Measurements from ENCODE around the gene GLT8D1. TPM values are rescaled to one million over a fixed set of nuclear protein-coding genes. Genes with fewer than 3 reads are reported as not detected.

GLT8D1 gene
- polyA plus RNA-seq, 4 donors, result 13.0 to 47.6 (median 26.3) TPM

- Histone ChIP-seq H3K36me3 (ENCODE audit: control insufficient read depth in 3 of 3, insufficient read depth in 2 of 3, low read depth in 1 of 3, low read length in 3 of 3) (peaks cover 0 to 39% (median 2%) of the 10 kb centered on the region in 3 donors), H3K27me3 (ENCODE audit: control insufficient read depth in 3 of 3, insufficient read depth in 3 of 3, low read length in 3 of 3) (no peaks in the 10 kb centered on the region), H3K4me1 (ENCODE audit: control insufficient read depth in 3 of 3, insufficient read depth in 2 of 3, low read depth in 1 of 3, low read length in 2 of 3) (no peaks in the 10 kb centered on the region), H3K27ac (ENCODE audit: low read depth in 1 of 3, low read length in 2 of 3) (no peak overlapping the region), H3K9me3 (ENCODE audit: control insufficient read depth in 2 of 2, insufficient read depth in 1 of 2, low read depth in 1 of 2, low read length in 1 of 2) (peaks cover 0 to 20% of the 10 kb centered on the region in 2 donors), H3K4me3 (ENCODE audit: low read depth in 1 of 3, low read length in 3 of 3) (no peak overlapping the region)
- FAIRE-seq (no peak), DNase-seq (no peak)
- WGBS, 3 donors, result 77 to 95% (median 78%) methylated on average over 6 of the region's 6 CpGs
These were observed 15.6 kb upstream of the GLT8D1 start for GRCh38 chr3:52721002-52721729.

DNA sequence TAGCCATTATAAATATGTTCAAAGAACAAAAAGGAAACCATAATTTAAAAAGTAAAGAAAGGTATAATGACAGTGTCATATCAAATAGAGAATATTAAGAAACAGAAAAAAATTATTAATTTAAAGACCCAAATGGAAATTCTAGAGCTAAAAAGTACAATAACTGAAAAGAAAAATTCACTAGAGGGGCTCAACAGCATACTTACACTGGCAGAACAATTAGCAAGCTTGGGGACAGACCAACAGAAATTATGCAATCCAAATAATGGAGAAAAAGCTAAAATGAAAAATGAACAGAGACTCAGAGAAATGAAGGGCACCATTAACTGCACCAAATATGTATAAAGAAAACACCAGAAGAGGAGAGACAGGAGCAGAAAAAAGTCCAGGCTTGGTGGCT is 14.0 kb upstream of the GLT8D1 start:
- Histone ChIP-seq H3K36me3 (ENCODE audit: control insufficient read depth in 3 of 3, insufficient read depth in 2 of 3, low read depth in 1 of 3, low read length in 3 of 3) (peaks cover 0 to 47% (median 2%) of the 10 kb centered on the region in 3 donors), H3K4me3 (ENCODE audit: low read depth in 1 of 3, low read length in 3 of 3) (no peak overlapping the region), H3K27me3 (ENCODE audit: control insufficient read depth in 3 of 3, insufficient read depth in 3 of 3, low read length in 3 of 3) (no peaks in the 10 kb centered on the region), H3K4me1 (ENCODE audit: control insufficient read depth in 3 of 3, insufficient read depth in 2 of 3, low read depth in 1 of 3, low read length in 2 of 3) (peaks cover 0 to 4% (median 0%) of the 10 kb centered on the region in 3 donors), H3K9me3 (ENCODE audit: control insufficient read depth in 2 of 2, insufficient read depth in 1 of 2, low read depth in 1 of 2, low read length in 1 of 2) (peaks cover 0 to 20% of the 10 kb centered on the region in 2 donors), H3K27ac (ENCODE audit: low read depth in 1 of 3, low read length in 2 of 3) (no peak overlapping the region)
- DNase-seq (no peak), FAIRE-seq (no peak)

DNA sequence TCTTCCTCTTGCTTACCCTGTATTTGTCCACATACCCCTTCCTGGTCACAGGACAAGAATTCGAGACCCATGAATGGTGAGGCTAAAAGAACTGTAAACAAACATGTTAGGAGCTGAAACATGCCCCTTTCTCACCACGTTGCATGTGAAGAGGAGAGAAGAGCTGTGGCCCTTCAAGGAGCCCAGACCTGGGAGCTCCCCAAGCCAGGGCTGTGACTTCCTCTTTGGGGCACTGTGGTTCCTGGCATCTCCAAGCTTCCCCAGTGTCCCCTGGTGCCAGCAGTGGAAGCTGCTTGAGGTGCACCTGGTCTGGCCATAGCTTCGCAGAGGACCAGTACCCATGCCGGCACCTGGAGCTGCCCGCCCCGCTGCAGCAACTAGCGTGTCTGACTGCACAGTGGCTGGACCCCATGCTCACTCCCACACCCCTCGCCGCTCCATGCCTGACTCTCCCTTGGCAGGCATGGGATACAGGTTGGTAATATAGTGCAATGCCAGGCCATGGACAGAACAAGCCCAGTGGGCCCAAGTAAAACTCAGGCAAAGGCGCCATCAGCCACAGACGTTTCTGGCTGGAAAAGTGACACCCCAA is 10.2 kb upstream of the GLT8D1 start:
- no peak for DNase-seq
- H3K4me3 ChIP-seq (ENCODE audit: low read depth in 1 of 3, low read length in 3 of 3), result no peak overlapping the region
- no peak for FAIRE-seq
- peaks cover 0 to 40% (median 2%) of the 10 kb centered on the region in 3 donors for H3K36me3 ChIP-seq (ENCODE audit: control insufficient read depth in 3 of 3, insufficient read depth in 2 of 3, low read depth in 1 of 3, low read length in 3 of 3)
- no peak overlapping the region for H3K27ac ChIP-seq (ENCODE audit: low read depth in 1 of 3, low read length in 2 of 3)
- H3K27me3 ChIP-seq (ENCODE audit: control insufficient read depth in 3 of 3, insufficient read depth in 3 of 3, low read length in 3 of 3), result no peaks in the 10 kb centered on the region
- peaks cover 0 to 4% (median 0%) of the 10 kb centered on the region in 3 donors for H3K4me1 ChIP-seq (ENCODE audit: control insufficient read depth in 3 of 3, insufficient read depth in 2 of 3, low read depth in 1 of 3, low read length in 2 of 3)
- WGBS, 3 donors, result 92 to 94% (median 93%) methylated on average over 11 of the region's 11 CpGs
- H3K9me3 ChIP-seq (ENCODE audit: control insufficient read depth in 2 of 2, insufficient read depth in 1 of 2, low read depth in 1 of 2, low read length in 1 of 2), result peaks cover 0 to 11% of the 10 kb centered on the region in 2 donors

- DNase-seq (peak; percentile 83 to 84), FAIRE-seq (no peak)
- peaks cover 0 to 4% (median 0%) of the 10 kb centered on the region in 3 donors for H3K4me1 ChIP-seq (ENCODE audit: control insufficient read depth in 3 of 3, insufficient read depth in 2 of 3, low read depth in 1 of 3, low read length in 2 of 3)
- H3K27me3 ChIP-seq (ENCODE audit: control insufficient read depth in 3 of 3, insufficient read depth in 3 of 3, low read length in 3 of 3), result no peaks in the 10 kb centered on the region
- H3K4me3 ChIP-seq (ENCODE audit: low read depth in 1 of 3, low read length in 3 of 3), result peak overlapping the region in 2 of 3 donors; percentile 14 to 52
- H3K36me3 ChIP-seq (ENCODE audit: control insufficient read depth in 3 of 3, insufficient read depth in 2 of 3, low read depth in 1 of 3, low read length in 3 of 3), result peaks cover 0 to 39% (median 2%) of the 10 kb centered on the region in 3 donors
- 15 to 48% (median 48%) methylated on average over 33 to 39 of the region's 39 CpGs for WGBS, 3 donors
- peak overlapping the region in 1 of 3 donors; percentile 58 for H3K27ac ChIP-seq (ENCODE audit: low read depth in 1 of 3, low read length in 2 of 3)
- H3K9me3 ChIP-seq (ENCODE audit: control insufficient read depth in 2 of 2, insufficient read depth in 1 of 2, low read depth in 1 of 2, low read length in 1 of 2), result peaks cover 0 to 6% of the 10 kb centered on the region in 2 donors
These were observed 9.0 kb upstream of the GLT8D1 start for GRCh38 chr3:52714335-52715302.

GRCh38 chr3:52712291-52713212 is 7.0 kb upstream of the GLT8D1 start:
- Histone ChIP-seq H3K4me1 (ENCODE audit: control insufficient read depth in 3 of 3, insufficient read depth in 2 of 3, low read depth in 1 of 3, low read length in 2 of 3) (peaks cover 0 to 6% (median 0%) of the 10 kb centered on the region in 3 donors), H3K36me3 (ENCODE audit: control insufficient read depth in 3 of 3, insufficient read depth in 2 of 3, low read depth in 1 of 3, low read length in 3 of 3) (peaks cover 0 to 38% (median 0%) of the 10 kb centered on the region in 3 donors), H3K4me3 (ENCODE audit: low read depth in 1 of 3, low read length in 3 of 3) (no peak overlapping the region), H3K9me3 (ENCODE audit: control insufficient read depth in 2 of 2, insufficient read depth in 1 of 2, low read depth in 1 of 2, low read length in 1 of 2) (no peaks in the 10 kb centered on the region), H3K27ac (ENCODE audit: low read depth in 1 of 3, low read length in 2 of 3) (no peak overlapping the region), H3K27me3 (ENCODE audit: control insufficient read depth in 3 of 3, insufficient read depth in 3 of 3, low read length in 3 of 3) (no peaks in the 10 kb centered on the region)
- no peak for DNase-seq
- WGBS, 3 donors, result 92 to 93% (median 93%) methylated on average over 17 of the region's 17 CpGs
- no peak for FAIRE-seq

DNA sequence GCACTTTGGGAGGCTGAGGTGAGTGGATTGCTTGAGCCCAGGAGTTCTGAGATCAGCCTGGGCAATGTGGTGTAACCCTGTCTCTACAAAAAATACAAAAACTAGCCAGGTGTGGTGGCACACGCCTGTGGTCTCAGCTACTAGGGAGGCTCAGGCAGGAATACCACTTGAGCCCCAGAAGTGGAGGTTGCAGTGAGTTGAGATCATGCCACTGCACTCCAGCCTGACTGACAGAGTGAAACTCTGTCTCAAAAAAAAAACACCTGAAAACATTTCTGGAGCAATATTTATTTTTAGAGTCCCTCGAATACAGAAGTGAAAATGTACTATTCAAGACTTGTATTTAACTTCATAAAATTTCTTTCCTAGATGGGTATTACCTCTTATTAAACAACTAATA is 4.9 kb upstream of the GLT8D1 start:
- Histone ChIP-seq H3K27me3 (ENCODE audit: control insufficient read depth in 3 of 3, insufficient read depth in 3 of 3, low read length in 3 of 3) (no peaks in the 10 kb centered on the region), H3K4me1 (ENCODE audit: control insufficient read depth in 3 of 3, insufficient read depth in 2 of 3, low read depth in 1 of 3, low read length in 2 of 3) (peaks cover 0 to 14% (median 5%) of the 10 kb centered on the region in 3 donors), H3K27ac (ENCODE audit: low read depth in 1 of 3, low read length in 2 of 3) (no peak overlapping the region), H3K9me3 (ENCODE audit: control insufficient read depth in 2 of 2, insufficient read depth in 1 of 2, low read depth in 1 of 2, low read length in 1 of 2) (no peaks in the 10 kb centered on the region), H3K4me3 (ENCODE audit: low read depth in 1 of 3, low read length in 3 of 3) (no peak overlapping the region), H3K36me3 (ENCODE audit: control insufficient read depth in 3 of 3, insufficient read depth in 2 of 3, low read depth in 1 of 3, low read length in 3 of 3) (peaks cover 0 to 29% (median 0%) of the 10 kb centered on the region in 3 donors)
- WGBS, 3 donors, result 78 to 90% (median 79%) methylated on average over 2 of the region's 2 CpGs
- no peak for FAIRE-seq
- DNase-seq, result no peak

- Histone ChIP-seq H3K4me3 (ENCODE audit: low read depth in 1 of 3, low read length in 3 of 3) (no peak overlapping the region), H3K9me3 (ENCODE audit: control insufficient read depth in 2 of 2, insufficient read depth in 1 of 2, low read depth in 1 of 2, low read length in 1 of 2) (no peaks in the 10 kb centered on the region), H3K27ac (ENCODE audit: low read depth in 1 of 3, low read length in 2 of 3) (no peak overlapping the region), H3K36me3 (ENCODE audit: control insufficient read depth in 3 of 3, insufficient read depth in 2 of 3, low read depth in 1 of 3, low read length in 3 of 3) (peaks cover 0 to 20% (median 0%) of the 10 kb centered on the region in 3 donors), H3K4me1 (ENCODE audit: control insufficient read depth in 3 of 3, insufficient read depth in 2 of 3, low read depth in 1 of 3, low read length in 2 of 3) (peaks cover 2 to 25% (median 5%) of the 10 kb centered on the region in 3 donors), H3K27me3 (ENCODE audit: control insufficient read depth in 3 of 3, insufficient read depth in 3 of 3, low read length in 3 of 3) (no peaks in the 10 kb centered on the region)
- no peak for DNase-seq
- WGBS, 3 donors, result 61 to 76% (median 70%) methylated on average over 4 of the region's 4 CpGs
- no peak for FAIRE-seq
These were observed 2.0 kb upstream of the GLT8D1 start for GRCh38 chr3:52707585-52707984.
